Measurements from ENCODE around the gene KLHL22.

KLHL22 gene

GRCh38 chr22:20431511-20432192, 63.9 kb downstream of the KLHL22 start:
- Histone ChIP-seq H4K20me1 (ENCODE audit: insufficient read depth, low read length, poor library complexity, severe bottlenecking) (no peaks in the 10 kb centered on the region), H3K9me3 (ENCODE audit: insufficient read depth, low read depth, low read length) (no peaks in the 10 kb centered on the region), H3K9me2 (replicated peaks; ENCODE audit: low read depth, low read length) (no peaks in the 10 kb centered on the region), H3K4me3 (ENCODE audit: low read length, poor library complexity, severe bottlenecking) (no peak overlapping the region), H2AFZ (ENCODE audit: low read length) (no peak overlapping the region), H3K4me2 (ENCODE audit: low read depth, low read length, poor library complexity, severe bottlenecking) (no peak overlapping the region), H3K4me1 (ENCODE audit: insufficient read depth, low read length, poor library complexity, severe bottlenecking) (no peaks in the 10 kb centered on the region), H3K36me3 (ENCODE audit: insufficient read depth, low read length) (no peaks in the 10 kb centered on the region), H3F3A (ENCODE audit: low read depth) (no peaks in the 10 kb centered on the region), H3K9ac (ENCODE audit: low read depth, low read length, poor library complexity, severe bottlenecking) (no peak overlapping the region), H3K79me2 (ENCODE audit: insufficient read depth, low read length) (no peaks in the 10 kb centered on the region), H3K27me3 (ENCODE audit: insufficient read depth, low read length, poor library complexity, severe bottlenecking) (no peaks in the 10 kb centered on the region)
- TF ChIP-seq, protein P1, sequence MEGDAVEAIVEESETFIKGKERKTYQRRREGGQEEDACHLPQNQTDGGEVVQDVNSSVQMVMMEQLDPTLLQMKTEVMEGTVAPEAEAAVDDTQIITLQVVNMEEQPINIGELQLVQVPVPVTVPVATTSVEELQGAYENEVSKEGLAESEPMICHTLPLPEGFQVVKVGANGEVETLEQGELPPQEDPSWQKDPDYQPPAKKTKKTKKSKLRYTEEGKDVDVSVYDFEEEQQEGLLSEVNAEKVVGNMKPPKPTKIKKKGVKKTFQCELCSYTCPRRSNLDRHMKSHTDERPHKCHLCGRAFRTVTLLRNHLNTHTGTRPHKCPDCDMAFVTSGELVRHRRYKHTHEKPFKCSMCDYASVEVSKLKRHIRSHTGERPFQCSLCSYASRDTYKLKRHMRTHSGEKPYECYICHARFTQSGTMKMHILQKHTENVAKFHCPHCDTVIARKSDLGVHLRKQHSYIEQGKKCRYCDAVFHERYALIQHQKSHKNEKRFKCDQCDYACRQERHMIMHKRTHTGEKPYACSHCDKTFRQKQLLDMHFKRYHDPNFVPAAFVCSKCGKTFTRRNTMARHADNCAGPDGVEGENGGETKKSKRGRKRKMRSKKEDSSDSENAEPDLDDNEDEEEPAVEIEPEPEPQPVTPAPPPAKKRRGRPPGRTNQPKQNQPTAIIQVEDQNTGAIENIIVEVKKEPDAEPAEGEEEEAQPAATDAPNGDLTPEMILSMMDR (conservative IDR thresholded peaks at IDR 0.05; ENCODE audit: low read length), result no peak
- no peak for TF ChIP-seq EZH2phosphoT487 (IDR thresholded peaks at IDR 0.05; ENCODE audit: borderline replicate concordance)

DNA sequence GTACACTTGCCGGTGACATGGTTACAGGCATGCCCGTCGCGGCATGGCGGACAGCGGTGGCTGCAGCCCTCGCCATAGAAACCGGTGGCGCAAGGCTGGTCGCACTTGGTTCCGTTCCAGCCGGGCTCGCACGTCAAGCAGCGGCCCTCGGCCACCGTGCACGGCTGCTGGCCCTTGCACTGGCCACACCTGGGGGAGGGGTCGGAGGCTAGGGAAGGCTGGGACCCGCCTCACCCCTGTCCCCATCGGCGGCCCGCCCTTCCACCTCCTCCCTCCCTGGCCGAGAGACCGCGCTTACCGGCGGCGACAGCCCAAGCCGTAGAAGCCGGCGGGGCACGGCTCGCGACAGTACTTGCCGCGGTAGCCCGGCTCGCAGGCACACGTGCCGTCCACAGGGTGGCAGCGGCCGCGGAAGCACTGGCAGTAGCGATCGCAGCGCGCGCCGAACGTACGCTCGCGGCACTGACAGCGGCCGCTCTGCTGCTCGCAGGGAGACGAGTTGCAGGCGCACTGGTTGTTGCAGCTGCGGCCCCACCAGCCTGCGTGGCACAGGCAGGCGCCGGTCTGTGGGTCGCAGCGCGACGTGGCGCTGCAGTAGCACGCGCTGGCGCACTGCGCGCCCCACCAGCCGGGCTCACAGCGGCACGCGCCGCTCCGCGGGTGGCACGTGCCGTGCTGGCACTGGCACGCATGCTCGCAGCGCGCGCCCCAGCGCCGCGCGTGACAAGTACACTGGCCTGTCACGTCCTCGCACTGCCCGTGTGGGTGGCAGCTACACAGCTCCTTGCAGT, 64.7 kb downstream of the KLHL22 start:
- Histone ChIP-seq H3K4me3 (ENCODE audit: low read length, poor library complexity, severe bottlenecking) (no peak overlapping the region), H3K4me2 (ENCODE audit: low read depth, low read length, poor library complexity, severe bottlenecking) (no peak overlapping the region), H3K36me3 (ENCODE audit: insufficient read depth, low read length) (no peaks in the 10 kb centered on the region), H4K20me1 (ENCODE audit: insufficient read depth, low read length, poor library complexity, severe bottlenecking) (no peaks in the 10 kb centered on the region), H3K79me2 (ENCODE audit: insufficient read depth, low read length) (no peaks in the 10 kb centered on the region), H2AFZ (ENCODE audit: low read length) (no peak overlapping the region), H3F3A (ENCODE audit: low read depth) (no peaks in the 10 kb centered on the region), H3K9ac (ENCODE audit: low read depth, low read length, poor library complexity, severe bottlenecking) (no peak overlapping the region), H3K9me2 (replicated peaks; ENCODE audit: low read depth, low read length) (no peaks in the 10 kb centered on the region), H3K9me3 (ENCODE audit: insufficient read depth, low read depth, low read length) (no peaks in the 10 kb centered on the region), H3K4me1 (ENCODE audit: insufficient read depth, low read length, poor library complexity, severe bottlenecking) (no peaks in the 10 kb centered on the region), H3K27me3 (ENCODE audit: insufficient read depth, low read length, poor library complexity, severe bottlenecking) (no peaks in the 10 kb centered on the region)
- TF ChIP-seq EZH2phosphoT487 (IDR thresholded peaks at IDR 0.05; ENCODE audit: borderline replicate concordance), result no peak
- TF ChIP-seq, protein P1 (conservative IDR thresholded peaks at IDR 0.05; ENCODE audit: low read length), result no peak

DNA sequence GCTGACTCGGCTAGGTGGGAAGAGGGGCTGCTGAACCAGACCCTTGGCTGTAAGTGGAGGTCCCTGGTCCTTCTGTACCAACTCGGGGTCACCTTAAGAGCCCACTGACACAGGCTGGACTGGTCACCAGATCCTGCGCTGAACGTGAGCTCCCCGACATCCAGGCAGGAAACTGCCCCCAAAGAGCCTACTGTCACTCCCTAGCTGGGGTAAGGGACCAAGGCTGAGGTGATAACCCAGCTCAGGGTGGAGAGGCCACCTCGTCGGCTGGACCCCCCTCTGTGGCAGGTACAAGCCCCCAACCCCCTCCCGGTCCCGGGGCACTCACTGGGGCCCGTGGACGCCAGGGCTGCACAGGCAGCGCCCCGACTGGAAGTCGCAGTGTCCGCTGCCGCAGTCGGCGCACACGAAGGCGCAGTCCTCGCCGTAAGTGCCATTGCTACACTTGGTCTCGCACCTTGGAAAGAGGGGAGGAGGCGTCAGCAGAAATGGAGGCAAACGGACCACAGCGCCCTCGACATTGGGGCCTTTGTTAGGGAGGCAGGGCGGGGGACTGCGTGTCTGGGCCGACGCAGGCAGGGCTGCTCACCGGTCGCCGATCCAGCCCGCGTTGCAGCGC, 65.4 kb downstream of the KLHL22 start:
- Histone ChIP-seq H3K79me2 (ENCODE audit: insufficient read depth, low read length) (no peaks in the 10 kb centered on the region), H3K4me2 (ENCODE audit: low read depth, low read length, poor library complexity, severe bottlenecking) (no peak overlapping the region), H3K27me3 (ENCODE audit: insufficient read depth, low read length, poor library complexity, severe bottlenecking) (no peaks in the 10 kb centered on the region), H3K4me1 (ENCODE audit: insufficient read depth, low read length, poor library complexity, severe bottlenecking) (no peaks in the 10 kb centered on the region), H3K9ac (ENCODE audit: low read depth, low read length, poor library complexity, severe bottlenecking) (no peak overlapping the region), H3K4me3 (ENCODE audit: low read length, poor library complexity, severe bottlenecking) (no peak overlapping the region), H4K20me1 (ENCODE audit: insufficient read depth, low read length, poor library complexity, severe bottlenecking) (no peaks in the 10 kb centered on the region), H3K9me3 (ENCODE audit: insufficient read depth, low read depth, low read length) (no peaks in the 10 kb centered on the region), H2AFZ (ENCODE audit: low read length) (no peak overlapping the region), H3K36me3 (ENCODE audit: insufficient read depth, low read length) (no peaks in the 10 kb centered on the region), H3K9me2 (replicated peaks; ENCODE audit: low read depth, low read length) (no peaks in the 10 kb centered on the region), H3F3A (ENCODE audit: low read depth) (no peaks in the 10 kb centered on the region)
- TF ChIP-seq EZH2phosphoT487 (IDR thresholded peaks at IDR 0.05; ENCODE audit: borderline replicate concordance), result no peak
- TF ChIP-seq, protein P1 (conservative IDR thresholded peaks at IDR 0.05; ENCODE audit: low read length), result no peak

Measured in Loucy (cell line).